K562 (cell line): Measurements from ENCODE around the gene INTS4. TPM values are rescaled to one million over a fixed set of nuclear protein-coding genes. Genes with fewer than 3 reads are reported as not detected.

ENCODE experiments used
- CEBPB ChIP-seq: fragments of 450-650 bp; IDR thresholded peaks from 2 replicates; pipeline ENCODE4 v1.6.1; 2016; ENCODE audit warnings: missing genetic modification characterization, missing compliant biosample characterization
- DEAF1 ChIP-seq: fragments of 450-650 bp; formaldehyde crosslinking; IDR thresholded peaks from 2 replicates; pipeline ENCODE4 v1.4.0; 2020; ENCODE audit warnings: mild to moderate bottlenecking, moderate library complexity
- DPF2 ChIP-seq: fragments of 450-650 bp; IDR thresholded peaks from 2 replicates; pipeline ENCODE4 v1.6.1; 2016
- E2F8 ChIP-seq: fragments of 450-650 bp; IDR thresholded peaks from 2 replicates; pipeline ENCODE4 v1.7.1; 2018; ENCODE audit warnings: mild to moderate bottlenecking, low read depth; ENCODE audit not compliant: partially characterized antibody
- ETV1 ChIP-seq: fragments of 450-650 bp; conservative IDR thresholded peaks from 2 replicates; pipeline ENCODE4 v1.6.1; 2016; ENCODE audit warnings: missing genetic modification characterization, control low read depth, low read depth, missing compliant biosample characterization
- FOS ChIP-seq: IDR thresholded peaks from 3 replicates; pipeline ENCODE4 v1.6.1; 2011; ENCODE audit not compliant: insufficient read length; ENCODE audit errors: extremely low read depth
- FOXJ3 ChIP-seq: sonication (generic); formaldehyde crosslinking; IDR thresholded peaks from 2 replicates; pipeline ENCODE4 v1.4.0; 2020; ENCODE audit warnings: mild to moderate bottlenecking, missing genetic modification reagents
- GABPB2 ChIP-seq: fragments of 250-450 bp; sonication (Bioruptor Pico); conservative IDR thresholded peaks from 2 replicates; pipeline ENCODE4 v1.5.1; 2021; ENCODE audit warnings: mild to moderate bottlenecking
- GATAD2A ChIP-seq: fragments of 450-650 bp; IDR thresholded peaks from 2 replicates; pipeline ENCODE4 v1.6.1; 2017
- MCM2 ChIP-seq: fragments of 450-650 bp; IDR thresholded peaks from 2 replicates; pipeline ENCODE4 v1.6.1; 2017; ENCODE audit warnings: low read depth, mild to moderate bottlenecking
- MECOM ChIP-seq: fragments of 250-450 bp; sonication (Bioruptor Pico); IDR thresholded peaks from 2 replicates; pipeline ENCODE4 v1.8.0; 2022; ENCODE audit warnings: inconsistent platforms
- NFE2 ChIP-seq: IDR thresholded peaks from 2 replicates; pipeline ENCODE4 v1.6.1; 2014; ENCODE audit warnings: antibody characterized with exemption, low read depth
- POU5F1 ChIP-seq: fragments of 150-350 bp; IDR thresholded peaks from 2 replicates; pipeline ENCODE4 v1.6.1; 2014; ENCODE audit warnings: borderline replicate concordance, low read length, low read depth, mild to moderate bottlenecking; ENCODE audit not compliant: partially characterized antibody
- SP2 ChIP-seq: IDR thresholded peaks from 2 replicates; pipeline ENCODE4 v1.6.1; 2011; ENCODE audit warnings: mild to moderate bottlenecking, low read depth, low read length, moderate library complexity; ENCODE audit not compliant: poor library complexity, severe bottlenecking; ENCODE audit errors: extremely low read depth
- TEAD1 ChIP-seq, 2 experiments: fragments of 450-650 bp in 1 of 2; sonication (generic) in 1 of 2; formaldehyde crosslinking; IDR thresholded peaks; 2 replicates each; pipeline versions ENCODE4 v1.4.0 to v1.8.0; 2020 to 2022; ENCODE audit warnings: mild to moderate bottlenecking in 2 of 2, missing genetic modification reagents in 1 of 2
- USF2 ChIP-seq: sonication (generic); formaldehyde crosslinking; IDR thresholded peaks from 2 replicates; pipeline ENCODE4 v1.5.0; 2020; ENCODE audit warnings: missing genetic modification reagents
- ZNF311 ChIP-seq: fragments of 250-450 bp; sonication (Bioruptor Pico); IDR thresholded peaks from 2 replicates; pipeline ENCODE4 v1.4.0; 2020; ENCODE audit warnings: mild to moderate bottlenecking, moderate library complexity
- ZNF408 ChIP-seq: fragments of 250-450 bp; sonication (Bioruptor Pico); IDR thresholded peaks from 2 replicates; pipeline ENCODE4 v1.4.0; 2020; ENCODE audit warnings: low read depth, mild to moderate bottlenecking, moderate library complexity
- ZNF551 ChIP-seq: fragments of 250-450 bp; sonication (Bioruptor Pico); IDR thresholded peaks from 2 replicates; pipeline ENCODE4 v1.5.0; 2021; ENCODE audit warnings: mild to moderate bottlenecking, moderate library complexity
- ZNF695 ChIP-seq: fragments of 450-650 bp; formaldehyde crosslinking; IDR thresholded peaks from 2 replicates; pipeline ENCODE4 v1.4.0; 2020; ENCODE audit warnings: mild to moderate bottlenecking, moderate library complexity
- polyA plus RNA-seq, 8 experiments: library from polyadenylated mRNA; depleted of rRNA in 4 of 8; stranded (reverse) in 5 of 8; unstranded in 3 of 8; fragments of >200 nt; fragmentation: Nextera tagmentation in 2 of 8; fragmentation: Illumina TruSeq in 1 of 8; extraction: Ambion mirVana in 2 of 8; extraction: Trizol in 1 of 8; gene quantifications; 2 replicates each; pipeline versions ENCODE4 v1.2.1 to v1.2.3, GENCODE V29; 2011 to 2014; ENCODE audit warnings: inconsistent platforms in 1 of 8, missing spikeins in 1 of 8
- total RNA-seq, 7 experiments: library from RNA; depleted of rRNA in 6 of 7; stranded (reverse); fragments of >200 nt in 6 of 7; fragmentation: Illumina TruSeq in 2 of 7; extraction: Trizol in 2 of 7; gene quantifications; 2 replicates each; pipeline versions ENCODE4 v1.2.1 to v1.2.3, GENCODE V29; 2011 to 2021; ENCODE audit warnings: low replicate concordance in 1 of 7

The INTS4 gene
- total and polyA plus RNA-seq, 9 of the 15 experiments (the other 6 are each of a cell fraction or from before 2014, with no cell fraction given), result 28.4 to 53.4 (median 44.5) TPM

- TF ChIP-seq DEAF1 (CRISPR knock-in tag) (no peak), ZNF311 (CRISPR knock-in tag) (no peak; the same call in 1 of the 2 replicates), E2F8 (peak; percentile 83), NFE2 (peak; percentile 79), TEAD1 (CRISPR knock-in tag; IDR thresholded peaks at IDR 0.05) (peak in 1 of 2 experiments; percentile 63; a peak in 2 of 4 replicates), DPF2 (peak; percentile 25), SP2 (peak; percentile 68), MCM2 (no peak), ZNF695 (no peak), ETV1 (tag) (peak; percentile 93), ZNF408 (no peak), GATAD2A (no peak), MECOM (CRISPR knock-in tag) (peak; percentile 37; the same call in 1 of the 2 replicates), GABPB2 (CRISPR knock-in tag) (no peak), FOXJ3 (CRISPR knock-in tag) (no peak), USF2 (CRISPR knock-in tag) (no peak), ZNF551 (CRISPR knock-in tag) (0 out of 2 replicates have a peak, but pooled peaks have one; percentile 72), POU5F1 (peak; percentile 65), CEBPB (tag) (0 out of 2 replicates have a peak, but pooled peaks have one; percentile 12), FOS (peak; percentile 90)
These were observed at the start of gene INTS4 (continued) for GRCh38 chr11:77994434-77995362.
